HG02759 (cell line): Measurements from ENCODE around the gene GNRH2.
"Not testable (repeated sequence)": the region's sequence is repeated elsewhere in the genome, so short reads cannot be mapped to it uniquely, and the experiment has no call there.

ENCODE experiments used
- ATAC-seq: cut with Tn5 transposase; IDR thresholded peaks from one replicate; pipeline ENCODE4 v1.9.1; 2021; ENCODE audit warnings: mild to moderate bottlenecking, moderate library complexity; ENCODE audit not compliant: unreplicated experiment

GNRH2 gene

DNA sequence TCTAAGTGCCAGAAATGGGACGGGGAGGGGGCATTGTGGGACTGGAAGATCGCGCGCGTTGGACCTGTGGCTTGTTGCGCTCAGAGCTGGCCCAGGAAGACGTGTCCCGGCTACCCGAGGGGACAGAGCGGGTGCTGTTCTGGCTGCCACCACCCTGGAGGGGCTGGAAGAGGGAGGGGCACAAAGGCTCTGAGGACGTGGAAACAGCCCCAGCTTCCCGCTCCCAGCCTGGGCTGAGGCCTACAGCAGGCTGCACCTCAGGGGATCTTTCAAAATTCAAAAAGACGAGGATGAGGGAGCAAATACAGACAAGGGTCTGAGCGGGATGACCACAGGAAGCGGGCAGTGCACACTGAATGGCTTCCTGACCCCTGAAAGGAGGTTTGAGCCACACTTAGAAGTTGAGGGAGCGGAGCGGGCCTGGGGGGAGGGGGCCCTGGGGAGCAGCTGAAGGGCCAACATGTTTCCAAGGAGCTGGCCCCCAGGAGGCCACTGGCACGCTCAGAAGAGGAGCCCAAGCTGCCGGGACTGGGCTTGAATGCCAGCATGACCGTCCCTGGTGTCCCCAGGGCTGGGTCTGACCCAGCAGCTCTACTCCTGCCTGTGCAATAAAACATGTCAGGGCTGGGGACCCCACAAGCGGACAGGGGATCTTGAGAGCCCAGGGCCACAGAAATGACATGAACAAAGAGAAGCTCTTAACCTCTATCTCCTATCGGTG is 29.3 kb downstream of the GNRH2 start:
- no peak for ATAC-seq

GRCh38 chr20:3073251-3073643 is 29.8 kb downstream of the GNRH2 start:
- not testable (repeated sequence) for ATAC-seq

GRCh38 chr20:3074812-3075211 is 31.4 kb downstream of the GNRH2 start:
- ATAC-seq: no peak

DNA sequence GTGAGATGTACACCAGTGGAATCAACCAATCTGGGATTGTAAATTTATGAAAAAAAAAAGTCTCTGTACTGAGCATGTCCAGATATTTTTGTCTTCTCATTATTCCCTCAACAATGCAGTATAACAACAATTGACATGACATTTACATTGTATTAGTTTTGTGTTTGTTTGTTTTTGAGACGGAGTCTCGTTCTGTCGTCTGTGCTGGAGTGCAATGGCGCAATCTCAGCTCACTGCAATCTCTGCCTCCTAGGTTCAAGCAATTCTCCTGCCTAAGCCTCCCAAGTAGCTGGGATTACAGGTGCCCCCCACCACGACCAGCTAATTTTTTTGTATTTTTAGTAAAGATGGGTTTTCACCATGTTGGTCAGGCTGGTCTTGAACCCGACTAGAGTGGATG is 31.9 kb downstream of the GNRH2 start:
- ATAC-seq: not testable (repeated sequence)

- no peak for ATAC-seq
These were observed 34.3 kb downstream of the GNRH2 start for GRCh38 chr20:3077618-3078134.

- no peak for ATAC-seq
These were observed 37.5 kb downstream of the GNRH2 start for GRCh38 chr20:3080939-3081388.

GRCh38 chr20:3081641-3082040 is 38.2 kb downstream of the GNRH2 start:
- ATAC-seq: no peak

GRCh38 chr20:3082306-3082951 is 39.0 kb downstream of the GNRH2 start:
- no peak for ATAC-seq

DNA sequence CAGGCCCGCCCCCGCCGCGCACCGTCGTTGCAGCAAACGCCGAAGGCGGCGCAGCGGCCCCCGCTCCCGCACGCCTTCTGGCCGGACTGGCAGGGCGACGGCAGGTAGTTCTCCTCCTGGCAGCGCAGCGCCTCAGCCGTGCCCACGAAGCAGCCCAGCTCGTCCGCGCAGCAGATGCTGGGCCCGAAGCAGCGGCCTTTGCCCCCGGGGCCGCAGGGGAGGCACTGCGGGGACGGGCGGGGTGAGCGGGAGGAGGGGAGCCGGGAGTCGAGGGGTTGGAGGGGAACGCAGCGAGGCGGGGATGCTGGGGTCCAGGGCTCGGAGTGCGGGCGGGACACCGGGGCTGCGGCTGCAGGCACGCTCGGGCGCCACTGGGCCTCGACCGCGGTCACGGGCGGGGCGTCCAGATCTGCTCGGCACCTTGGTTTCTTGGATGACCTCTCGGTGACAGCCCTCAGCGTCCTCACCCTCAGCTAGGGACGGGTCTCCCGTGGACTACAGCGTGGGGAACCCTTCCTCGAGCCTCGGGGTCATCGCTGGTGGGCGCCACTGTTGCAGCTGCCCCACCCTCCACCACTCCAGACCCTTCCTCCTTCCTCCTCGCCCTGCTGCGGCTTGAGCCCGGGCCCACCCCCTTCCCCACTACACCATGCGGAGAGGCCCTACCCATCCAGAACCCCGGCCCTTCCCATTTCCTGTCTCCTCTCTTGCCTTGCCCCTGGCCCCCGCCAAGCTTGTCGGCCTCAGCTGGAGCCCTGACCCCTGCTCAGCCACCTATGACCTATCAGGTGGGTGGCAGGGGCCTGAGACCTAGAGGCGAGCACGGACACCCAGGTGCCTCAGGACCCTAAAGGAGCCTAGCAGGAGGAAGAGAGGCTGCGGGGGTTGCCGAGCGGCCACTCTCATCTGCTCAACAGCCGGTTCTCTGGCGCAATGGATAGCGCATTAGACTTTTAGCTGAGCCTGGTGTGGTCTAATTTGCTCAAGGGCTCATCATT is 39.8 kb downstream of the GNRH2 start:
- no peak for ATAC-seq

DNA sequence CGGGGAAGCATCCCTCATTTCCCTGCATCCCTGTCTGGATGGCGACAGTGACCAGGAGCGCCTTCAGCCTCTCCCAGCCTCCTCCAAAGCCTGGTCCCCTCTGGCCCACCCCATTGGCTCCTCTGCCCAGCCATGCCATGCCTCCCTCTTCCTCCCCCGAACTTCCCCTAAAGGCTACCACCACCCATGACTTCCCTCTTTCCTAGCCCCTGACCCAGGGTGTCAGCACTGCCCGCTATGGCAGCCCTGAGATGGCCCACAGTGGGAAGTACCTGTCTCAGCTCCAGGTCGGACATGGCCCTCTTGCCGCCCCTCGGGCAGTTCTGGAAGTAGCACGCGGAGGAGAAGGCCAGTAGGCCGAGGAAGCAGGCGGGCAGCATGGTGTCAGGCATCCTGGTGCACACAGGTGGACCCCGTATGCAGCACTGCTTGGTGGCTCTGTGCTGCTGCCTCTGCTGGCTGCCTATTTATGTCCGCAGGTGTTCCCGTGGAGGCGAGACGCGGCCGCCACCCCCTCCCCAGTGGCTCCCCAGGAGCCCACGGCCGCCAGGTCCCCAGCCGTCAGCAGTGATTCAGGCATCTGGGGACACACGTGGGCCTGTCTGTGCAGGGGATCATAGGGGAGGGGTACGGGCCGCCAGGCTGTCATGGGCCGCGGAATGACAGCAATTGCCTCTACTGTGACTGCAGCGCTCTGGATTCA is 41.0 kb downstream of the GNRH2 start, which contains the start of gene AVP:
Gene AVP, minus strand, starts transcription at position 442 of the 703 bp plus-strand sequence. Its CDS starts 50 bp downstream, at position 392.
- ATAC-seq: no peak

- ATAC-seq: no peak
These were observed 41.6 kb downstream of the GNRH2 start for GRCh38 chr20:3084986-3085360.

DNA sequence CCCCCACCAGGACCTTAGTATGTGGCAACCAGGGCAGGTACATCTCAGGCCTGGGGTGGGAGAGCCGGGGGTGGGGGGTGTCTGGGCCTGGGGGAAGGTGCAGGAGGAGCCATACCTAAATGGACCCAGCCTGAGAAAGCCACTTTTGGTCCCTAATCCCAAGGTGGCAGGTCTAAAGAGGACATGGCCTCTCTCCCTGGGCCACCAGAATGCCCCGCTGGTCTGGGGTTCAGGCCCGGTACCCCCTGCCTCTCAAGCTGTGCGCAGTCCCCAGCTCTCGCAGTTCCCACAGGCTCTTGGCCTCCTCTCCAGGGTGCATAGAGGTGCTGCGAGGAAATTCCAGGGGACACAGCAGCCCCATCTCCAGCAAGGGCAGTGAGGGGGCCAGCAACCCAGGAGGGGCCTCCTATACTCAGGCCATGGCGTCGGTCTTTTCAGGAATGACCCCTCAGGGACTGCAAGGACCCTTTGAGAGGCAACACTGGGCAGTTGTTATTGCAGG is 42.2 kb downstream of the GNRH2 start:
- no peak for ATAC-seq

- no peak for ATAC-seq
These were observed 44.6 kb downstream of the GNRH2 start for GRCh38 chr20:3088031-3088430.

DNA sequence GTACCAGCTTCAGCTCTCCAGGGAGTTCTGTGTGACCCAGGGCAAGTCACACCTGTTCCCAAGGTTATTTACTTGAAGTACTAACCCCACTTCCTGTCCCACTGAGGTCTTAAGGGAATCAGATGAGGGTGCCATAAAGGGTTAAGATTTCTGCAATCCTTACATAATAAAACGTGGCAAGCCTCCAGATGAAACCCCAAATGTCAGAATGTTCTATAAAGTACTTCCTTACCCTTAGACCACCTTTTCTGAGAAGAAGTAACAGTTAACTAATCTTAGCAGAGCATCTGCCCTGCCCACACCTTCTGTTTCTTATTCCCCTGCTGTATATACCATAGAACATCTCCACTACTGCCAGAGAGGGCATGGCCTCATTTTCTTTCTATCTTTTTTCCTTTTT is 47.1 kb downstream of the GNRH2 start:
- no peak for ATAC-seq

DNA sequence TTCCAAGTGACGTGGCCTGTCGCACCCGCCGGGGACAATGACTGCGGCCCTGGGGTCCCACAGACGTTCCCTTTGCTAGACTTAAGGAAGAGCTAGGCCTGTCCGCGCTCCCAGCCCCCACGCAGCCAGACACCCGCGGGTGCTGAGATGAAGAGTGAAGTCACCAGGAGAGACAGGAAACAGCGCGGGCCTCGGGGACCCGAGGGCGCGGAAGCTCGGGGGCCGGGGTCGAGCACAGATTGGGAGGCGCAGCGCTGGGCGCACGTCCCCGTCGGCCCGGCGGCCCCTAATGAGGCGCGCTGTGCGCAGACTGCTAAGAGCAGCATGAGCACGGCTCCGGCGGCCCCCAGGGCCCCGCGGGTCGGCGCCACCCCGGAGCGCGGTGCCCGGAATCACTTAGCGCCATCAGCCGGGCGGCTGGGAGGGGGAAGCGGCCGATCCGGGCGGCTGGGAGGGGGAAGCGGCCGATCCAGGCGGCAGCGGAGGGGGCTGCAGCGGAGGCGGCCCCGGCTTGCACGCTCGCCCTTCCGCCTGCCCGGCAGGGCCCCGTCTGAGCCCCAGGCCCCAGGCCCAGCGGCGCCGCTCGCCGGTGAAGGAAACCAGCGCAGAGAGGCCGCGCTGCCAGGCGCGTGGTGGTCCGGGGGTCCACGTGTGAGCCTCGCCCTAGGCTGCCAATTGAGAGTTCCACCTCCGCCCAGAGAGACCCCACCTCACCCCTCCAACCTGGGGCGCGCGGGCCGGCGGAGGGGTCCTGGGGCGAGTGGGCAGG is 49.4 kb downstream of the GNRH2 start:
- ATAC-seq: no peak

DNA sequence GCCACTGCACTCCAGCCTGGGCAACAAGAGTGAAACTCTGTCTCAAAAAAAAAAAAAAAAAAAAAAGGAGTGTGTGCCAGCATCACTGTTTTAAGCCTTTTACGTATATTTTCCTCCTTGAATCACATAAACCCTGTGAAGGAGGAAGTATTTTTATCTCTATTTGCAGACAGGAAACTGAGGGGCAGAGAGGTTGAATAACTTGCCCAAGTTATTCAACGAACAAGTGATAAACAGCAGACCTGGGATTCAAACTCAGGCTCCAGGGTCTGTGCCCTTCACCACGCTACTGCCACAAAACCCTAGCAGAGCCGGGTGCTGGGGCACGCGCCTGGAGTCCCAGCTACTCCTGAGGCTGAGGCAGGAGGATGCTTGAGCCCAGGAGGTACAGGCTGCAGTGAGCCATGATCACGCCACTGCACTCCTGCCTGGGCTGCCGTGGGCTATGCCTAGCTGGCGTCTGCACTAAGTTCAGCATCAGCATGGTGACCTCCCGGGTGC is 50.5 kb downstream of the GNRH2 start:
- ATAC-seq: no peak

GRCh38 chr20:3094848-3095629 is 51.6 kb downstream of the GNRH2 start:
- ATAC-seq: no peak
